Kidney (tissue), 14 donors: Measurements from ENCODE around the gene FMO2. TPM values are rescaled to one million over a fixed set of nuclear protein-coding genes. Genes with fewer than 3 reads are reported as not detected.
A peak's percentile ranks its signal among the peaks of the same experiment; 100 is the strongest.

Source experiments
- DNase-seq, 5 donors: peaks; one replicate each; pipeline ENCODE4 v3.0.0-alpha.2; 2013 to 2020
- FAIRE-seq: peaks from 2 replicates; lab custom pipeline; 2012; peaks lifted over from hg19 to GRCh38; lab: Jason Lieb, UNC
- H3K27ac ChIP-seq, 2 donors: one replicate each; pipeline ENCODE4 v1.7.0; 2013; ENCODE audit warnings: low read depth in 2 of 2, low read length in 2 of 2, inconsistent platforms in 1 of 2
- H3K27me3 ChIP-seq: one replicate; pipeline ENCODE4 v1.7.1; 2013; ENCODE audit warnings: low read length, inconsistent platforms; ENCODE audit not compliant: control insufficient read depth, insufficient read depth
- H3K36me3 ChIP-seq, 3 donors: one replicate each; pipeline versions ENCODE4 v1.7.0 to v1.7.1; 2013; ENCODE audit warnings: low read length in 3 of 3, control low read depth in 1 of 3, inconsistent platforms in 1 of 3; ENCODE audit not compliant: insufficient read depth in 3 of 3, control insufficient read depth in 2 of 3
- H3K4me1 ChIP-seq, 3 donors: one replicate each; pipeline versions ENCODE4 v1.7.0 to v1.7.1; 2013; ENCODE audit warnings: low read length in 3 of 3, inconsistent platforms in 1 of 3, low read depth in 1 of 3; ENCODE audit not compliant: control insufficient read depth in 2 of 3, insufficient read depth in 2 of 3
- H3K4me3 ChIP-seq, 3 donors: one replicate each; pipeline versions ENCODE4 v1.7.0 to v1.8.1; 2013; ENCODE audit warnings: low read length in 3 of 3, control low read depth in 1 of 3, inconsistent platforms in 1 of 3
- H3K9ac ChIP-seq, 3 donors: one replicate each; pipeline versions ENCODE4 v1.7.0 to v1.7.1; 2013; ENCODE audit warnings: low read length in 3 of 3, control low read depth in 1 of 3, inconsistent platforms in 1 of 3
- H3K9me3 ChIP-seq, 3 donors: one replicate each; pipeline versions ENCODE4 v1.7.0 to v1.7.1; 2013; ENCODE audit warnings: low read length in 3 of 3, control low read depth in 1 of 3, inconsistent platforms in 1 of 3; ENCODE audit not compliant: control insufficient read depth in 2 of 3, insufficient read depth in 1 of 3
- intact Hi-C: fragments of 100-400 bp; cut with DNase I; formaldehyde crosslinking; loops from one replicate; pipeline ENCODE4 v1.11.1; 2022
- polyA plus RNA-seq: library from polyadenylated mRNA; stranded (reverse); fragments of 350-450 nt; fragmentation: Illumina TruSeq; extraction: RNeasy Lipid Tissue Mini Kit (QIAGEN cat#74804); gene quantifications from one replicate; pipeline ENCODE4 v1.2.3, GENCODE V29; 2014; ENCODE audit warnings: low read depth, low replicate concordance; ENCODE audit not compliant: insufficient read depth
- total RNA-seq: library from RNA; stranded (reverse); fragmentation: NEBNext Ultra II Directional; extraction: Animal tissue kit (Norgen Biotek cat#: 25700); gene quantifications from one replicate; pipeline ENCODE4 v1.2.1, GENCODE V29; 2021
- TF ChIP-seq, protein P1 (sequence below): IDR thresholded peaks from 3 replicates; pipeline ENCODE4 v1.5.1; 2012; ENCODE audit warnings: mild to moderate bottlenecking, moderate library complexity, borderline replicate concordance; ENCODE audit not compliant: insufficient read depth; ENCODE audit errors: extremely low read depth
- donor health status: control.
- donor health status: control.
- donor health status: control.
- donor health status: control.
- donor health status: control.
- donor health status: DM: yes; HTN: yes; CAD: no.
- donor health status: Normal renal cell carcinoma (clear cell type).

Gene FMO2
- total and polyA plus RNA-seq, 2 donors from 2014 or later = 3.9 to 22.3 TPM

DNA sequence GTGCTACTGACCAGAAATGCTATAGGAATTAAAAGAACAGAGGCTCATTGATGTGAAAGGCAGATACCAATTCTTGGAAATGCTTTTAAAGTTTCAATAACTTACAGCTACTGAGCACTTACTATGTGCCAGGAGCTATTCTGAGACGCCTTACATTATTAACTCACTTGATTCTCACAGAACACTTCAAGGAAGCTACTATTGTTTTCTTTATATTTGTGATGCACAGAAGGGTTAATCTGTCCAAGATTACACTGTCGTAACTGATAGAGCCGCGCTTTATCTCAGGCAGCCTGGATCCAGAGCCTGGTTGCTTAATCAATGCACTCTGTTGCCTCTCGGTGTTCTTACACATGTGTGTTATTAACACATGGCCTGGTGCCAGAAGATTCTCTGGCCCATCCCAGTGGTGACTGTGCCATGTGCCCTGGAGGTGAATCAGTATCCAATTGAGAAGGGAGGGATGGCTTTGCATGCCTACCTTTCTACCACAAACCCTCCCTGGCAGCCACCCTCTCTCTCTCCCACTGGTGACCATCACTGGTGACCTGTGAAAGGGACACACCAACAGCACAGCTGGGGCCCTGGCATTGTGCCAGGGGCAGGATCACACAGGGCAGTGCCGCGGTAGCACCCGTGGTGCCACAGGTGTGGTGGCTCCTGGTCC is 72.0 kb downstream of the FMO2 start:
- DNase-seq (peak in 1 of 5 donors; percentile 69), FAIRE-seq (no peak)
- peak overlapping the region in 2 of 3 donors; percentile 19 to 37 for H3K4me3 ChIP-seq
- H3K27me3 ChIP-seq = no peaks in the 10 kb centered on the region
- no peaks in the 10 kb centered on the region for H3K36me3 ChIP-seq
- H3K9ac ChIP-seq = peak overlapping the region in 1 of 3 donors; percentile 4
- intact Hi-C loops = no loop called here
- H3K9me3 ChIP-seq = no peaks in the 10 kb centered on the region
- H3K27ac ChIP-seq = peak overlapping the region; percentile 76
- TF ChIP-seq, protein P1, sequence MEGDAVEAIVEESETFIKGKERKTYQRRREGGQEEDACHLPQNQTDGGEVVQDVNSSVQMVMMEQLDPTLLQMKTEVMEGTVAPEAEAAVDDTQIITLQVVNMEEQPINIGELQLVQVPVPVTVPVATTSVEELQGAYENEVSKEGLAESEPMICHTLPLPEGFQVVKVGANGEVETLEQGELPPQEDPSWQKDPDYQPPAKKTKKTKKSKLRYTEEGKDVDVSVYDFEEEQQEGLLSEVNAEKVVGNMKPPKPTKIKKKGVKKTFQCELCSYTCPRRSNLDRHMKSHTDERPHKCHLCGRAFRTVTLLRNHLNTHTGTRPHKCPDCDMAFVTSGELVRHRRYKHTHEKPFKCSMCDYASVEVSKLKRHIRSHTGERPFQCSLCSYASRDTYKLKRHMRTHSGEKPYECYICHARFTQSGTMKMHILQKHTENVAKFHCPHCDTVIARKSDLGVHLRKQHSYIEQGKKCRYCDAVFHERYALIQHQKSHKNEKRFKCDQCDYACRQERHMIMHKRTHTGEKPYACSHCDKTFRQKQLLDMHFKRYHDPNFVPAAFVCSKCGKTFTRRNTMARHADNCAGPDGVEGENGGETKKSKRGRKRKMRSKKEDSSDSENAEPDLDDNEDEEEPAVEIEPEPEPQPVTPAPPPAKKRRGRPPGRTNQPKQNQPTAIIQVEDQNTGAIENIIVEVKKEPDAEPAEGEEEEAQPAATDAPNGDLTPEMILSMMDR = no peak
- H3K4me1 ChIP-seq = peaks cover 3 to 12% (median 9%) of the 10 kb centered on the region in 3 donors

DNA sequence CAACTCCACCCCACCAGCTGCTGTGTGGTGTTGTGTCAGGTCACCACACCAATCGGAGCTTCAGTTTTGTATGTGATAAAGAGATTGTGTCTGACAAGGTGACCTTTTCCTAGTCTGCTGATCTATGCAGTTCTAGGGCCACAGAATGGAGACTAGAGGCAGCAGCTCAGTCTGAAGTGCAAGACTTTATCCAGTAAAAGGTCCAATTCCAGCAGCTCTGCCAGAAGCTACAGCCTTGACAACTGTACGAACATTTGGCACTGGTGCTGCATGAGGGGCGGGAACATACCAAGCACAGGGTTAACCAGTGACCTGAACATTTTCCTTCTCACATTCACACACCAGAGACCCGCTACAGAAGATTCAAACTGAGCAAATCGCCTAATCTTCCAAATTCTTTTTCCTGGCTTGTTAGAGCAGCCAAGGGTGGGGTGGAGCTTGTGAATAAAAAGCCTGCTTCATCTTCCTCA is 72.5 kb downstream of the FMO2 start:
- Histone ChIP-seq H3K9ac (peak overlapping the region in 1 of 3 donors; percentile 4), H3K4me1 (peaks cover 3 to 12% (median 7%) of the 10 kb centered on the region in 3 donors), H3K27ac (peak overlapping the region; percentile 76), H3K27me3 (no peaks in the 10 kb centered on the region), H3K9me3 (no peaks in the 10 kb centered on the region), H3K4me3 (peak overlapping the region in 1 of 3 donors; percentile 37), H3K36me3 (no peaks in the 10 kb centered on the region)
- FAIRE-seq (no peak), DNase-seq (peak in 2 of 5 donors; percentile 18 to 34)
- TF ChIP-seq, protein P1 = no peak
- intact Hi-C loops = no loop called here

DNA sequence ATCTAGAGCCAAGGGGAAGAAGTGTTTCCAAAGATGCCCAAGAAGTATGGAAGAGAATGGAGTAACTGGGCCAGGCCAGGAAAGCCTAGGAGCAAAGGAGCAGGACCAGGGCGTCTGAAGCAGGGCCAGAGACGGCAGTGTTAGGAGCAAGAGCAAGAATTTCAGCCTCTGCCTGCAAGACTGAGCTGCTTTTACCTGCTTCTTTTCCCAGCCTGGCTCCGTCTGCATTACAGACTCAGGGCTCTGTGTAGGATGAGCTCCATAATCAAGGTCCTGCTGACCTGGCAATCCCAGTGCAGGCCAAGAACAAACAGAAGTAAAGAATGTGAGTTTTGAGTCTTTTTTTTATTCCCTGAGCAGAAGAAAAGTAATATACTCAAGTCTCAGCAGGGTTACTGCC is 73.3 kb downstream of the FMO2 start:
- Histone ChIP-seq H3K27ac (peak overlapping the region; percentile 8 to 36), H3K27me3 (no peaks in the 10 kb centered on the region), H3K36me3 (no peaks in the 10 kb centered on the region), H3K4me1 (peaks cover 3 to 12% (median 7%) of the 10 kb centered on the region in 3 donors), H3K9ac (no peak overlapping the region), H3K9me3 (no peaks in the 10 kb centered on the region), H3K4me3 (no peak overlapping the region)
- DNase-seq (peak in 1 of 5 donors; percentile 14), FAIRE-seq (no peak)
- intact Hi-C loops = no loop called here
- TF ChIP-seq, protein P1 = no peak
